HG03469 (cell line): Measurements from ENCODE around the gene EML1.

Experiments
- ATAC-seq: cut with Tn5 transposase; IDR thresholded peaks from one replicate; pipeline ENCODE4 v1.9.1; 2021; ENCODE audit warnings: mild to moderate bottlenecking, moderate library complexity, moderate number of reproducible peaks; ENCODE audit not compliant: unreplicated experiment

EML1 gene

DNA sequence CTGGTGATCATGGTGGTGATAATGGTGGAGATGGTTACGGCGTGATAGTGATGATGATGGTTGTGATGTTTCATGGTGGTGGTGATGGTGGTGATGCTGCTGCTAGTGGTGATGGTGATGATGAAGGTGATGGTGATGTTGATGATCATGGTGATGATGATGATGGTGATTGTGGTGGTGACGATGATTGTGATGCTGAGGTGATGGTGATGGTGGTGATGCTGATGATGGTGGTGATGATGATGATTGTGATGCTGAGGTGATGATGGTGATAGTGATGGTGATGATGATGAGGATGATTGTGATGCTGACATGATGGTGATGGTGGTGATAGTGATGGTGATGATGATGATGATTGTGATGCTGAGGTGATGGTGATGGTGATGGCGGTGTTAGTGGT, 158.8 kb downstream of the EML1 start:
- no peak for ATAC-seq

DNA sequence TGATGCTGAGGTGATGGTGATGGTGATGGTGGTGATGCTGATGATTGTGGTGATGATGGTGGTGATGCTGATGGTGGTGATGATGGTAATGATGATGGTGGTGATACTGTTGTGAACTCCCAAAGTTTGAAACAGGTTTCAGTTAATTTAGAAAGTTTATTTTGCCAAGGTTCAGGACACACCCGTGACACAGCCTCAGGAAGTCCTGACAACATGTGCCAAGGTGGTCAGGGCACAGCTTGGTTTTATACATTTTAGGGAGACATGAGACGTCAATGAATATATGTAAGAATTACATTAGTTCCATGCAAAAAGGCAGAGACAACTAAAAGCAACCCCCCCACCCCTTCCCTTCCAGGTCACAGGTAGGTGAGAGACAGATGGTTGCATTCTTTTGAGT, 159.2 kb downstream of the EML1 start:
- no peak for ATAC-seq

DNA sequence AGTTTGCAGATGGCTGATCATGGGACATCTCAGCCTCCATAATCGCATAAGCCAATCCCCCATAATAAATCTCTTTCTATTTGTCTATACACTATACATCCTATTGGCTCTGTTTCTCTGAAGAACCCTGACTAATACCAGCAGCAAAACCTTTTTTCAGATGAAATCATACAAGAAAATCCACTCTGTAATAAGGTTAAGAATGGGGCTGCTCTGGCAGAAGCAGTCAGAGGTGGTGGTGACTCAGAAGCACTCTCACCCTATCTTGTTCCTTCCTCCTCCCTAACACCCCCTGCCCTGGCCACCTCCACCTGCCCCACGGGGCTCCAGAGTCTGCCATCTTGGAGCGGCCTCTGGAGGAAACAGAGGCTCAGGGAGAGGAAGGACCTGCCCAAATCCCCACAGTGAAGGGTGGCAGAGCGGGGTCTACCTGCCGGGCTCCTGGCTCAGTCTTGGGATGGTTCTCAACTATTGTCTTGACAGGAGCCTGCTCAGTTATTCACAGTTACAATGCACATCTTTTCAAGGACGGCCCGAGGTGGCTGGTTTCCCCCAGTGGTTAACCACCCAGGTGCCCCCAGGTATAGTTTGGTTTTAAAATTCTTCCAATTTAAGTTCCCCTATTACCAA, 162.7 kb downstream of the EML1 start:
- no peak for ATAC-seq

- no peak for ATAC-seq
Measured at GRCh38 chr14:99958380-99958779, 165.2 kb downstream of the EML1 start.

- no peak for ATAC-seq
Measured at GRCh38 chr14:99961826-99962518, 168.8 kb downstream of the EML1 start.

DNA sequence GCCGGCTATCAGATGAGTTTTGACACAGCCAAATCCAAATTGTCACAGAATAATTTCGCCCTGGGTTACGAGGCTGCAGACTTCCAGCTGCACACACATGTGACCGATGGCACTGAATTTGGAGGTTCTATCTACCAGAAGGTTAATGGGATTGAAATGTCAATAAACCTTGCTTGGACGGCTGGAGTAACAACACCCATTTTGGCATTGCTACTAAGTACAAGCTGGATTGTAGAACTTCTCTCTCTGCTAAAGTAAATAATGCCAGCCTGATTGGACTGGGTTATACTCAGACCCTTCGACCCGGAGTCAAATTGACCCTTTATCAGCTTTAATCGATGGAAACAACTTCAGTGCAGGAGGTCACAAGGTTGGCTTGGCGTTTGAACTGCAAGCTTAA, 171.8 kb downstream of the EML1 start:
- ATAC-seq = no peak

DNA sequence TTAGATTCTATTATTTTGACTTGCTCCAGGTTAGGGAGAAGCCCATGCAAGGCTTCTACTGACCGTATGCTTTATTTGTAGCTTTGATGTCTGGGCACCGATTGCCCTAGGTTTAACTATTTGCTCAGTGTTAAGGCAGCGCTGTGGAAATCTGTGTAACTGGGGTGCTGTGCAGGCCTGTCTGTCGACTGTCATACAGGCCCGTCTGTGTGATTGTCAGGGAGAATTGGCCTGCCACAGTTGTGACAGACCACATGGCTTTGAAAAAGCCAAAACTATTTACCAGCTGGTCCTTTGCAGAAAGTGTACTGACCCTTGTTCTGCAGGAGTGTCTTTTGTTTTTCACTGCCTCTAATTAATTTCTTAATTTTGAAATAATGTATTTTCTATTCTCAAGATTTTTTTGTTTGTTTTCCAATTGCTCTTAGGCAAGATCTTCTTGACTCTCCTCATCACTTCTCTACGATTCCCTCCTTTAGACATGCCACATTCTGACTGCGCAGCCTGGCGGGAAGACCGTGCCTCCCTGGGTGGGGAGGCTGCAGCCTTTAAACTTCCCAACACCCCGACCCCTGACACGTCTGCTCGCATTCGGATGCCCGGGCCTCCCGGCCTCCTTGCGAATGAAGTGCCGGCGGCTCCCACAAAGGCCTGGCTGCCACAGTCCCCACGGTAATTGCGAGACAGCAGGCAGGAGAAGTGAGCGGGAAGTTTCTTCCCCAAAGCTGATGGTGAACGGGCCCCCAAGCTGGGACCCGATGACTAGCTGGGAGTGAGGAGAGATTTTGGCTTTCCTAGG, 173.0 kb downstream of the EML1 start:
- ATAC-seq = no peak

DNA sequence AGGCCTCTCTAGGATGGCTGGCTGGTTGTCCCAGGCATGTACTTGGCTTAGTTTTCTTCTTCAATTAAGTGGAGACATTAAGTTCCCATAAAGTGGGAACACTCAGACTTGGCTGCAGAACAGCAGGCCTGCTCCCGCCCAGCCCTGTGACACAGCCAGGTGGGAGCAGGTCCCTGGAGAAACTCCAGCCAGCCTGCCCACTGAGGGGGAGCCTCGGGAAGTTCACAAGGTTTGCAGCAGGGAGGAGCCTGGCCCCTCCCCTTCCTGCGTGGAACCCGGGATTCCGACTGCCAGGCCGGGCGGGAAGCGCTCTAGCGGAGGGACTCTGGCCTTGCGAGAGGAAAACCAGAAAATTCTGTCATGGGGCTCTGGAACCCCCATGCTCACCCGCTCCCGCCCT, 173.7 kb downstream of the EML1 start:
- no peak for ATAC-seq

- no peak for ATAC-seq
Measured at GRCh38 chr14:99968191-99968920, 175.1 kb downstream of the EML1 start.

DNA sequence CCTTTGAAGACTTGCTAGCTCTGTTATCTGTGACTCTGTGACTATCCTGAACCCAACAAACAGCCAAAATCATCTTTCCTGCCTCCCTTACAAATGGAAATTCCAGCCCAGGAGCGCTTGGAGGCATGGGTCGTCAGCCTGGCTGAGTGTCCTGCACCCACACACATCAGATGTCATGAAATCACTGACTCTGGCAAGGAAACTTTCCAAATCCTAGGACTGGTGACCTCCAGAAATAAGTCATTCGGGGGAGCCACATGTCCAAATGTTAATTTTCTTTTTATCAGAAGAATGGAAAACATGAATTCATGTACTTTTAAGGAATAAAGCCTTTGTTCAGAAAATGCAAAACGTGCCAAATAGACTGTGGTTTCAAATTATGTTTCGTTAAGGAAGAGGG, 175.7 kb downstream of the EML1 start:
- no peak for ATAC-seq

- ATAC-seq = no peak
Measured at GRCh38 chr14:99969673-99970322, 176.6 kb downstream of the EML1 start.

DNA sequence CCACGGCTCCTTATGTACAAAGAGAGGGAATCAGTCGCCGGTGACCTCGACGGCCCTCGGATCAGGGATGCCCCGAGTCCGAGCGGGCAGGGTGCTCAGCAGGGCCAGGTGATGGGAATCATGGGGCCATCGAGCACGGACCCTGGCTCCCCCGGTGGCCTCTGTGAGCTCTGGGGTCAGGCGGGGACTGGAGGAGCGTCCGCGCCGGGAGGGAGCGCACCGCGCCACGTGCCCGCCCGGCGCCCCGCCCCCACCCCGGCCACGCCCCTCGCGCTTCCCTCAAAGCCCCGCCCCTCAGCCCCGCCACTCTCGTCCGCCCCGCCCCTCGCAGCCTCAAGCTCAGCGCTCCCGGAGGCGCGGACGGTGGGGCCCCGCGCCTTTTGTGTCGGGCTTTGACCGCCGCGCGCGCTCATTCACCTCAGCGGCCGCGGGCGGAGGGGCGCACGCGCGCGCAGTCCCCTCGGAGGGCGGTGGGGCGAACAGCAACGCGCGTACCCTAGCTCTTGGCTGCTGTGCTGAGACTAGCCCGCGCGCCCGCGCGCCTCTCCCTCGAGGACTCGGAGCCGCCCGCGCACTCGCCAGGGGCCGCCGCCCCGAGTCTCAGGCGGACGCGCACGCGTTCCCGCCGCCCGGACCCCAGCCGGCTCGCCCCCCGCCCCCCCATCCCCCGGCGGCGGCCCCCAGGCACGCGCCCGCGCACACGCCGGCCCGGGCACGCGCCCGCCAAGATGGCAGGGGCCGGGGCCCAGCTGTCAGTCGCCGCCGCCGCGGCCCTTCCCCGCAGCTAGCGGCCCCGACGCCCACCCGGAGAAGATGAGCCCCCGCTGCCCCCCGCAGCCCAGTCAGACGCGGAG, 178.1 kb downstream of the EML1 start:
- ATAC-seq = no peak

DNA sequence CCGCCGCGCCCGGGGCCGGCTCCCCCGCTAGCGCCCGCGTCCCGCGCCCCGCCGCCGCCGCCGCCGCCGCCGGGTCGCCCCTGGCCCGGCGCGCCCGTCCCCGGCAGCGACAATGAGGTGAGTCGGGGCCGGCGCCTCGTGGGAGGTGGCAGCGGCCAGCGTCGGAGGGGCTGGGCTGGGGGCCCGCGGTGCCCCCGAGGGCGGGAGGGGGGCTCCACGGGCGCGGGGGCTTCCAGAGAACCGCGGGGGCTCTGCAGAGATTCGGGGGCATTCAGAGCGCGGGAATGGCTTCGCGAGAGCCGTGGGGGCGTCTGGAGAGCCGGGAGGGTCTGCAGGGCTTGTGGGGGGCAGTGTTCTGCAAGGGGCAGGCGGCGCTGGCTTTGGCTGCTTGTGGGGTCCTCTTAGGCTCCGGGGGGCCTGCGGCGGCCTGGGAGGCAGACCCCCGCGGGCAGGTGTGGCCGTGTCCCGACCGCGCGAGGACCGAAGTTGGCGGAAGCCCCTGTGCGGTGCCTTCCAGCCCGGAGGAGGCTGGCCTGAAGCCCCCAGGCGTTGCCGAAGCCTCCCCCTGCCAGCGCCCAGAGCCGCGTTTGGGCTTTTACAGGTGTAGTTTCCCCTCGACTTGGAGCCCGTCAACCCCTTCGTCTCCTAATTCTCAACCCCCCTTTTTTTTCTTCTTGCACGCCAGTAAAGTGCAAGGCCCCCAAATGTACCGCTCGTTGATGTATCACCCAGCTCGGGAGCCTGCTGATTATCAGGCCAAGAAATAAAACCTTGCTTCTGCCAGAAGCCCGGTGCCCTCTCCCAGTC, 178.9 kb downstream of the EML1 start:
- no peak for ATAC-seq

DNA sequence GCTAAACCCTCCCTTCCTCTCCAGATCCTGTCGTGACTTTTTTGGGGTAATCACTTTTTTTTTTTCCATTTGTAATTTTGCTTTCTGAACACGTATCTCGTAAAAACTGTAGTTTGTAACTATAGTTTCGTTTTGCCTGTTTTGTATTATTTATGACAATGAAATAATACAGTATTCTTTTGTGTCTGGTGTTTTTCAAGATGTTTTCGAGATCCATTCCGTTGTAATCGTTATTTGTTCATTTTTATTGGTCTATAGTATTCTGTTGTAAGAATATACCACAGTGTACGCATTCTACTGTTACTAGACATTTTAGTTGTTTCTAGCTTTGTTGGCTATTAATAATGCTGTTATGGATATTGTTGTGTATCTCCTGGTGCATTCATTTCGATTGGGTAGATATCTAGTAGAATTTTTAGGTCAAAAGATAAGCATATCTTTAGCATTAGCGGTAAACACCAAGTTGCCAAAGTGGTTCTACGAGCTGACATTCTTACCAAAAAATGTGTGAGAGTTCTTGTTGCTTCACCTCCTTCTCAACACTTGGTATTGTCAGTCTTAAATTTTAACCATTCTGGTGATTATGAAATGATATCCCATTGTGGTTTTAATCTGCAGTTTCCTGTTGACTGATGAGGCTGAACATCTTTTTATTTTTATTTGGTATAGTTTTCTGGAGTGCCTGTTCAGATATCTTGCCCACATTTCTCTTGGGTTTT, 179.7 kb downstream of the EML1 start:
- ATAC-seq = no peak

GRCh38 chr14:99975190-99975589, 182.0 kb downstream of the EML1 start:
- ATAC-seq = no peak

GRCh38 chr14:99976021-99976420, 182.8 kb downstream of the EML1 start:
- no peak for ATAC-seq

DNA sequence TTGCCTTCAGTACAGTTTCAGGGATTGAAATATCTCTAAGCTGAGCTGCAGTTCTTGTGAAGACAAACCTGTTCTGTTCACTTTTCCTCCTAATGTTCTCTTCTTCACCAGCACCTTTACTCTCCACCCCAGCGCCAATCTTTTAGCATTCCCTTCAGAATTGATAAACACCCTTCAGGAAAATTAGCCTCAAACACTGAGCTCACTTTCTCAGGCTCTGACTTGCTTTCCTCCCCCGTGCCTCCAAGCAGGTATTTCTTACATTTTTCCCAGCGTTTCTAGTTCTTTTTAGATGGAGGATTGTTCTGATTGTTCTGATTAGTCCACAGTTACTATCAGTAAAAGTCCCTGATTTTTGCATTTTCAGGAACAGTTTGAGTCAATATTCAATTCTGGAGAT, 183.5 kb downstream of the EML1 start:
- ATAC-seq = no peak

DNA sequence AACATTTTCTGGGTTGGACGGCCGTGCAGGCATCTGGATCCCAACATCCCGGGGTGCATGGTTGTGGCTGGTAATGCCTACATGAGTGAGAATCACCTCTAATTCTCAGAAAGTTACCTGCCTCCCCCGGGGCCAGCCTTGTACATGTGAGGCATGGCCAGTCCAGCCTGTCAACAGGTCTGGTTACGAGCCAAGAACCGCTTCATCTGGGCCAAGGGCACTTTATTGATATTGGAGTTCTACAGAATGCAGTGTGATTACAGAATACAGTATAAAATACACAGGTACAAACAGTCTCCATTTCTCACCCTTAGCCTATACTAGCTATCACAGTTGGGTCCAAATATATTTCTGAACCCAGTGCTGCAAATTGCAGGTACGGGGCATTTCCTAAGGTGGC, 187.1 kb downstream of the EML1 start:
- no peak for ATAC-seq
